SK-N-SH treated with all-trans-retinoic acid at 6 μM for 48 hours (cell line): ENCODE results near the gene ARHGAP21.

Experiments
- ATAC-seq: fragments of 200-7000 bp; cut with Tn5 transposase; 3 replicates; pipeline ENCODE4 v1.9.1; 2020; ENCODE audit warnings: mild to moderate bottlenecking, moderate library complexity
- ARNTL ChIP-seq: fragments of 450-650 bp; formaldehyde crosslinking; IDR thresholded peaks from 2 replicates; pipeline ENCODE4 v1.5.0; 2020; ENCODE audit warnings: low read depth, mild to moderate bottlenecking, moderate library complexity, borderline replicate concordance
- BACH2 ChIP-seq: fragments of 250-450 bp; sonication (Bioruptor Pico); IDR thresholded peaks from 2 replicates; pipeline ENCODE4 v1.9.0; 2021; ENCODE audit warnings: mild to moderate bottlenecking, borderline replicate concordance
- CREB5 ChIP-seq: fragments of 250-450 bp; sonication (Bioruptor Pico); IDR thresholded peaks from 2 replicates; pipeline ENCODE4 v1.5.1; 2020; ENCODE audit warnings: low read depth, mild to moderate bottlenecking, moderate library complexity
- CSDC2 ChIP-seq: fragments of 250-450 bp; sonication (Bioruptor Pico); IDR thresholded peaks from 2 replicates; pipeline ENCODE4 v1.5.0; 2020; ENCODE audit warnings: mild to moderate bottlenecking, moderate library complexity
- CSRNP3 ChIP-seq: fragments of 250-450 bp; sonication (Bioruptor Pico); IDR thresholded peaks from 2 replicates; pipeline ENCODE4 v1.5.1; 2021; ENCODE audit warnings: mild to moderate bottlenecking, moderate library complexity
- ESRRG ChIP-seq: fragments of 250-450 bp; sonication (Bioruptor Pico); IDR thresholded peaks from 2 replicates; pipeline ENCODE4 v1.6.1; 2021; ENCODE audit warnings: mild to moderate bottlenecking
- ISL1 ChIP-seq: fragments of 250-450 bp; sonication (Bioruptor Pico); IDR thresholded peaks from 2 replicates; pipeline ENCODE4 v2.1.2; 2022; ENCODE audit warnings: mild to moderate bottlenecking, moderate library complexity
- OSR1 ChIP-seq: fragments of 250-450 bp; sonication (Bioruptor Pico); IDR thresholded peaks from 2 replicates; pipeline ENCODE4 v1.8.0; 2022; ENCODE audit warnings: moderate library complexity, mild to moderate bottlenecking, inconsistent platforms
- POU6F1 ChIP-seq: fragments of 250-450 bp; sonication (Bioruptor Pico); IDR thresholded peaks from 2 replicates; pipeline ENCODE4 v1.8.0; 2021; ENCODE audit warnings: low read depth, mild to moderate bottlenecking, moderate library complexity, borderline replicate concordance
- TCF4 ChIP-seq: fragments of 250-450 bp; sonication (Bioruptor Pico); IDR thresholded peaks from 2 replicates; pipeline ENCODE4 v1.8.0; 2021; ENCODE audit warnings: mild to moderate bottlenecking, moderate library complexity, borderline replicate concordance
- TSHZ2 ChIP-seq: fragments of 250-450 bp; sonication (Bioruptor Pico); IDR thresholded peaks from 2 replicates; pipeline ENCODE4 v1.5.0; 2020; ENCODE audit warnings: mild to moderate bottlenecking, moderate library complexity
- ZC3H10 ChIP-seq: fragments of 250-450 bp; sonication (Bioruptor Pico); IDR thresholded peaks from 2 replicates; pipeline ENCODE4 v1.5.1; 2021; ENCODE audit warnings: mild to moderate bottlenecking, moderate library complexity
- ZFP3 ChIP-seq: fragments of 250-450 bp; sonication (Bioruptor Pico); IDR thresholded peaks from 2 replicates; pipeline ENCODE4 v1.5.0; 2020; ENCODE audit warnings: mild to moderate bottlenecking, moderate library complexity
- ZFP30 ChIP-seq: fragments of 450-650 bp; formaldehyde crosslinking; IDR thresholded peaks from 2 replicates; pipeline ENCODE4 v1.5.0; 2022; ENCODE audit warnings: mild to moderate bottlenecking, moderate library complexity
- ZNF70 ChIP-seq: fragments of 450-650 bp; formaldehyde crosslinking; IDR thresholded peaks from 2 replicates; pipeline ENCODE4 v1.5.0; 2020; ENCODE audit warnings: mild to moderate bottlenecking, moderate library complexity
- ZNF8 ChIP-seq: fragments of 450-650 bp; formaldehyde crosslinking; IDR thresholded peaks from 2 replicates; pipeline ENCODE4 v1.5.0; 2020; ENCODE audit warnings: mild to moderate bottlenecking, moderate library complexity

ARHGAP21 gene

GRCh38 chr10:24722131-24722675, 1.5 kb downstream of the ARHGAP21 start:
- ATAC-seq, result no peak
- no peak for TF ChIP-seq ESRRG (CRISPR knock-in tag)
- no peak for TF ChIP-seq TCF4 (CRISPR knock-in tag)

- no peak for TF ChIP-seq ZNF8 (CRISPR knock-in tag)
- TF ChIP-seq CSDC2 (CRISPR knock-in tag), result no peak
- TF ChIP-seq CREB5 (CRISPR knock-in tag), result no peak
- TF ChIP-seq ZNF70 (CRISPR knock-in tag), result no peak
- no peak for TF ChIP-seq ISL1
- TF ChIP-seq ZC3H10 (CRISPR knock-in tag), result no peak
- TF ChIP-seq CSRNP3, result no peak
- no peak for TF ChIP-seq ZFP3 (CRISPR knock-in tag)
- no peak for TF ChIP-seq ARNTL
- ATAC-seq, result no peak
These were observed 2.2 kb downstream of the ARHGAP21 start for GRCh38 chr10:24721229-24722106.

- no peak for ATAC-seq
- TF ChIP-seq TSHZ2 (CRISPR knock-in tag) (no peak), ZNF70 (CRISPR knock-in tag) (no peak), OSR1 (CRISPR knock-in tag) (no peak)
These were observed 3.6 kb downstream of the ARHGAP21 start for GRCh38 chr10:24720096-24720495.

- TF ChIP-seq TSHZ2 (CRISPR knock-in tag), result no peak
- TF ChIP-seq CSRNP3, result no peak
- TF ChIP-seq OSR1 (CRISPR knock-in tag), result no peak
- TF ChIP-seq ZNF8 (CRISPR knock-in tag), result no peak
- TF ChIP-seq CREB5 (CRISPR knock-in tag), result no peak
- no peak for TF ChIP-seq POU6F1 (CRISPR knock-in tag)
- TF ChIP-seq ZFP30, result no peak
- TF ChIP-seq ARNTL, result no peak
- TF ChIP-seq BACH2 (CRISPR knock-in tag), result no peak
- ATAC-seq, result peak; percentile 62
These were observed 5.4 kb downstream of the ARHGAP21 start for GRCh38 chr10:24718031-24718855.
